ENCODE data around the gene KIF16B.

The KIF16B gene

GRCh38 chr20:16295534-16295933 is 277.7 kb downstream of the KIF16B start:
- H3K4me3 ChIP-seq (ENCODE audit: low read depth, low read length), result no peak overlapping the region
- DNase-seq (ENCODE audit: low read depth), result no peak
- no peak for TF ChIP-seq CTCF (IDR thresholded peaks at IDR 0.05; ENCODE audit: insufficient read depth, low read depth, low read length, missing control alignments)

DNA sequence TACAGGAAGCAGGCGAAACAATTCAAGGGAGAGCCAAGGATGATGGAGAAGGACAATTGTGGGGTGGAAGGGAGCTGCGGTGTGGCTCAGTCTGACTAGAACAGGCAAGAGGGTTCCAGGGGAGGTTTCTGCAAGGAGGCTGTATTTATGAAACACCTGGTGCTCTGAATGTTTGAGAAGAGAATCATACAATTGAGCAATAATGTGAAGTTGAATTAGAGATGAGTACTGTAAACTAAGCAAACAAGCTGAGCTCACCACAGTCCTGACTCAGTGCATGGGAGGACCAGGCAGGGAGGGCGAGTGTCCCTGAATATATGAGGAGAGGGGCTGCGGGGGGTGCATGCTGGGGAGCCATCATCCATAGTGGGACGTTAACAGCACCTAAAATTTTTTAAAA is 279.7 kb downstream of the KIF16B start:
- DNase-seq (ENCODE audit: low read depth), result no peak
- no peak overlapping the region for H3K4me3 ChIP-seq (ENCODE audit: low read depth, low read length)
- TF ChIP-seq CTCF (IDR thresholded peaks at IDR 0.05; ENCODE audit: insufficient read depth, low read depth, low read length, missing control alignments), result no peak

DNA sequence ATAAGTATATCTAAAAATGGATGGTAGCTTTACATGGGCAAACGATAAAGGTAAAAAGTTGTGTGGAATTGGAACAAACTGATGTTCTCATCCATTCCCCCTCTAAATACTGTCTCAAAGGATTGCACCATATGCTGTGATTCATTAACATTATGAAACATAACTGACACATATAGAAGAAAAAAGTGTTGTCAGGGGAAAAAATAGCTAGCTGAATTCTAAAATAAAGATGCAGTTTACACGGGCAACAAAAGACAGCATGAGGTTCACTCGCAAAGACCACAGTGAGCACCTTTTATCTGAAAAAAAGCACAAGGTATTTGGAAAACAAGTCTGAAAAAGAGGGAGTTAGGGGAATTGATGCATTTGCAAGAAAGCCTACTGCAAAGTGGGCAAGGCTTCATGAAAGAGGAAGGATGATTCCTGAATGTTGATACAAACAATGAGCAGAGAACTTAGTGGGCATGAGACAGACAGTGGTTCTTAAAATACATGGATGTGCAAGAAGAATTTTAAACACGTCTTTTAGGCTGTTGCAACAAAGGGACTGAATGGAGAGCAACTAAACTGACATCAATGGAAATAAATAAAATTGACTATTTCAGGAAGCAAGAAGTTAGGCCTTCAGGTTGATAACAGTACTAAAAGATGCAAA is 280.9 kb downstream of the KIF16B start:
- no peak for TF ChIP-seq CTCF (IDR thresholded peaks at IDR 0.05; ENCODE audit: insufficient read depth, low read depth, low read length, missing control alignments)
- H3K4me3 ChIP-seq (ENCODE audit: low read depth, low read length), result no peak overlapping the region
- no peak for DNase-seq (ENCODE audit: low read depth)

- no peak for DNase-seq (ENCODE audit: low read depth)
- no peak for TF ChIP-seq CTCF (IDR thresholded peaks at IDR 0.05; ENCODE audit: insufficient read depth, low read depth, low read length, missing control alignments)
- H3K4me3 ChIP-seq (ENCODE audit: low read depth, low read length), result no peak overlapping the region
Measured at GRCh38 chr20:16290358-16290757, 282.9 kb downstream of the KIF16B start.

DNA sequence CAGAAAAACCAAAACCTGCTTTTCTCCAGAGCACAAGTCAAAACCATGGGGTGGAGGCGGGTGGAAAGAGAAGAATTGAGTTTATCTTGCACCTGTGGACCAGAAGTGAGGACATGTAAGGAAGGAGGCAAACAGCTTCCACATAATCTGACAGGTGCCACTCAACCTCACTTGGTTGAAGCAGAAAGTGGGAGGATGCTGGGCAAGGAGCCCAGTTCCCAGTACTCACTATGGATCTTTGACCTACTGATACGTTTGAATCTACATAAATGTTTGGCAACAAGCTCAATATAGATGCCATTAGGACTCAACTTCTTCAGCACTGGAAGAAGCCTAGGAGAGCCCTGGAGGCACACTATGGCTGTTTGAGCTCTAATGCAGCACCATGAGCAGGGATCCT is 285.5 kb downstream of the KIF16B start:
- no peak for TF ChIP-seq CTCF (IDR thresholded peaks at IDR 0.05; ENCODE audit: insufficient read depth, low read depth, low read length, missing control alignments)
- DNase-seq (ENCODE audit: low read depth), result no peak
- no peak overlapping the region for H3K4me3 ChIP-seq (ENCODE audit: low read depth, low read length)

- no peak overlapping the region for H3K4me3 ChIP-seq (ENCODE audit: low read depth, low read length)
- no peak for DNase-seq (ENCODE audit: low read depth)
- TF ChIP-seq CTCF (IDR thresholded peaks at IDR 0.05; ENCODE audit: insufficient read depth, low read depth, low read length, missing control alignments), result no peak
Measured at GRCh38 chr20:16286601-16287000, 286.6 kb downstream of the KIF16B start.
